GM21447 (cell line): ENCODE results near the gene CFC1.
"Not testable (repeated sequence)": the region's sequence is repeated elsewhere in the genome, so short reads cannot be mapped to it uniquely, and the experiment has no call there.

Experiments used
- ATAC-seq: cut with Tn5 transposase; IDR thresholded peaks from one replicate; pipeline ENCODE4 v1.9.1; 2021; ENCODE audit not compliant: unreplicated experiment

The CFC1 gene

DNA sequence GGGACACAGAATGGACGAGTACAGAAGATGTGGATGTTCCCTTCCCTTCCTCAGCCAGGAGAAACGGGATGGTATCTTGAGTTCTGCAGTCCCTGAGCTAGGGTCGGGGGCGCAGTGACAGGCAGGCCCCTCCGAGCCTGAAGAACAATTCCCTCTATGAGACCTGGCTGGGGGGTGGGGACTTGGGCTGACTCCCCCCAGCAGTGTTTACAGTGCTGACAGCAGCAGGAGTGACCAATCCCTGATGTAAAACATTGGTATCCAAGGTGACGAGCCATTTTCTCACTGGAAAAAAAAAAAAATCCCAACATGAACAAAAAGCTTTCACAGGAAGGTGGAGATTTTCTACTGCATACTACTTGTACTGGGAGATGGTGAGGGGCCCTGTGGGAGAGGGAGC lies at the start of gene CFC1:
Gene CFC1, minus strand, starts transcription at position 183 of the 400 bp plus-strand sequence. CDS start 288 bp downstream, outside the sequence.
- ATAC-seq, result not testable (repeated sequence)

GRCh38 chr2:130641688-130642087 lies 42.3 kb upstream of the CFC1 start:
- ATAC-seq, result not testable (repeated sequence)

- ATAC-seq, result not testable (repeated sequence)
Observed at GRCh38 chr2:130638973-130639372, 39.6 kb upstream of the CFC1 start.

- not testable (repeated sequence) for ATAC-seq
Observed at GRCh38 chr2:130628784-130629475, 29.6 kb upstream of the CFC1 start.

GRCh38 chr2:130611140-130611539 lies 11.8 kb upstream of the CFC1 start, which contains the start of gene POTEJ:
Gene POTEJ (plus strand): TSS chr2:130611440. CDS start chr2:130611533, 93 bp downstream.
- ATAC-seq, result not testable (repeated sequence)

DNA sequence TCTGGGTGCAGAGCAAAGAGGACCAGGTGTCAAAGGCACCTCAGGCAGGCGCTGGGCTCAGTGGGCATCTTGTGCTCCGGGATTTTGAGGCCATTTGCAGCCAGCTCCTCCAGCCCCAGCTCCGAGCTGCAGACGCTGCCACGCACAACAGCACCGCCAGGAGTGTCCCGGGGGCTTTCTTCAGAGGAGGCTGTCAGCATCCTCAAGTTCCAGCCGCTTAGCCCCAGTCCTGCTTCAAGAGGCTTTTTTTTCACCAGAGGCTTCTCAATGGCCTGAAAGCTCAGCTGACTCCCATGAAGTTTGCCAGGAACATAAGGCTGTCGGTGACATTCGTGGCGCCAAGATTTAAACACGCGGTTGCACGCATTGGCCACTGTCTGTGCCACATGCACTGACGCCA lies 11.1 kb upstream of the CFC1 start:
- not testable (repeated sequence) for ATAC-seq

DNA sequence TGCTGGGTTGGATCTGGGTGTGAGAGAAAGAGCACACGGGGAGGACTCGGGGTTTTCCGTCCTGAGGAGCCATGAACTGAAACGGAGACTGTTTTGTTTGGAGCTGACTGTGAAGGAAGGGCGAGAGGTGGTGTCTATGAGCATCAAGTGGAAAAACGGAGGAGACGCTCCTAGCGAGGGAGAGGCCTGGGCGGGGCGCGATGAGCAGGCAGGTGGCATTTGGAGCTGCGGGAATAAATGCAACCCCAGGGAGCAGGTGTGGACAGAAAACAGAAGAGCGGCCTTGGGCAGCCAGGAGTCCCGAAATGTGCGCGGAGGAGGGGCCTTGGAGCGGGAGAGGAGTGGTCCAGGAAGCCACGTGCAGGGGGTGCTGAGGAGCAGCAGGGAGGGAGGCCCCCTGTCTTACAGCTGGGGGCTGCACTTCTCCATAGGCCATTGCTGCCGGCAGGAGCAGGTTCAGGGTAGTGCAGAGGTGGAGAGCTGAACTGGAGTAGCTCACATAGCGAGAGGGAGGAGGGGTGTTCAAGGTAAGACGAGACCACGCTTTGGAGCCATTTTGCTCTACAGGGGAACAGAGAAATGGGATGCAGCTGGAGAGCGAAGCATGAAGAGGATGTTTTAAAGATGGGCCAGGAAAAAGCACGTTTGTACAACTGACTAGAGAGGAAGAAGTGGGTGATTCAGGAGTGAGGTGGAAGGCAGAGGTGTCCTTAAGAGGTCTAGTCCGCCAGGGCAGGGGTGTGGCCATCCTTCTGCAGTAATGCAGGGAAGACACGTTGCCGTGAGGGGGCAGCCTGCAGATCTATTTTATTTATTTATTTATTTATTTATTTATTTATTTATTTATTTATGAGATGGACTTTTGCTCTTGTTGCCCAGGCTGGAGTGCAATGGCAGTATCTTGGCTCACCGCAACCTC lies 9.9 kb upstream of the CFC1 start:
- not testable (repeated sequence) for ATAC-seq

- not testable (repeated sequence) for ATAC-seq
Observed at GRCh38 chr2:130608276-130609001, 9.1 kb upstream of the CFC1 start.

GRCh38 chr2:130601648-130602302 lies 2.4 kb upstream of the CFC1 start:
- not testable (repeated sequence) for ATAC-seq

- ATAC-seq, result not testable (repeated sequence)
Observed at GRCh38 chr2:130599926-130600325, 551 bp upstream of the CFC1 start.

DNA sequence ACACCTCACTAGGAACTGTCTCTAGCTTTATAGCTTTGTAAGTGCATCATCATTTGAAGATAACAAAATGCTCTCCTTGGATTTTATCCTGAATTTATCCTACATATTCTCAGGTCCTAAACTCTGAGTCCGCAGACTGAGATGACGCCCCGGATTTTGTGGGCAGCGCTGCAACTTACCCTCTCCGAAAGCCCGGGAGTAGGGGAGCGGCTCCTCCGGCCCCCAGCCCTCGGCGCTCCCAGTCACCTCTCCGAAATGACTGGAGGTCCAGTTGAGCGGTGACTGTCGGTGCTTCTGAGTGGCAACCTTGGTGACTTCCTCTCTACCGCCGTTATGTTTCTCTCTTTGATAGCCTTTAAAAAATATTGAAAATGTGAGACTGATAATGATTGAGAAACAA lies 912 bp downstream of the CFC1 start:
- ATAC-seq, result not testable (repeated sequence)

GRCh38 chr2:130597994-130598393 lies 1.4 kb downstream of the CFC1 start:
- ATAC-seq, result not testable (repeated sequence)

DNA sequence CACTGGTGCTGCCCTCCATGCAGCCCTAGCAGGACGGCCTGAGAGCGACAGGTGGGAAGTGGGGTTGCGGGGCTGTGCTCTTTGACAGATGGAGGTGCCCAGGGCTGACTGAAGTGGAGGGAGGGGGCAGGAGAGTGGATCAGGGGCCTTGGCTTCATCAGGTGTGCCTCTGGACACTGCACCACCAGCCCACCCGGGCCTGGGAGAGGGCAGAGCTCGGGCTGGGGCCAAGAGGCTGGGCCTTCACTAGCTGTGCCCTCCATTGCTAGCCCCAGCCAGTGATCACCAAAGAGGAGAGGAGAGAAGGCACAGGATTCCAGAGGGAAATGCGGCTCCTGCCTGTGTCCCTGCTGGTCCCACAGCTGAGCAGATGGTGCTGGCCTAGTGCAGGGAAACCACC lies 2.6 kb downstream of the CFC1 start:
- not testable (repeated sequence) for ATAC-seq

GRCh38 chr2:130594011-130594410 lies 5.4 kb downstream of the CFC1 start:
- ATAC-seq, result not testable (repeated sequence)

DNA sequence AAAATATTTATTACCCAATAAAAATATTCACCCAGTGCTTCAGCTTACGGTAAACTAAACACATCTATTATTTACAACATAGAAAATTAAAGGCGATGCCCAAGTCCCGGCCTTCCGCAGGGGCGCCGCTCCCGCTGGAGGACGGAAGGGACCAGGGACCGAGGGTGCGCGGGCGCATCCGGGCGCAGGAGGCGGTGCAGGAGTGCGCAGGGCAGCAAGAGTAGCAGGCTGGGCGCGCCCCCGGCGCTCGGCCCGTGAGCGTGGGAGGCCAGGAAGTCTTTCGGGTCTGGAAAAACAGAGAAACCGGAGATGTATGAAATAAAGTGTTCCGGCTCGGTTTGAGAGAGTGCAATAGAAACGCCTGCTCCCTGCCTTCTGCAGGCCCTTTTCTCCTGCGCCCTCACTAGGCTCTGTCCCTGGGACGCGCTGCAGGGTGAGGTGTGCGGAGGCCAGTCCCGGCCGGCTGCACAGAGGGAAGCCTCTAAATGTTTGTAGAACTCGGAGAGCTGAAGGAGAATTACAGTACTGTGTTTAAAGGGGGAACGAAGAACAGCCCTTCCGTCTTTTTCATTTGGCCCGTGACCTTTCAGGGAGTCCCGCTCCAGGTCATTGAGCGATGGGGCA lies 6.5 kb downstream of the CFC1 start:
- not testable (repeated sequence) for ATAC-seq

- not testable (repeated sequence) for ATAC-seq
Observed at GRCh38 chr2:130590842-130591359, 8.5 kb downstream of the CFC1 start.

- not testable (repeated sequence) for ATAC-seq
Observed at GRCh38 chr2:130590170-130590841, 9.1 kb downstream of the CFC1 start.

- peak; percentile 77 for ATAC-seq
Observed at GRCh38 chr2:130588688-130589458, 10.5 kb downstream of the CFC1 start.
